Thoracic aorta (tissue), 2 donors: ENCODE results near the gene FIZ1. TPM values are rescaled to one million over a fixed set of nuclear protein-coding genes. Genes with fewer than 3 reads are reported as not detected.

Experiments used
- ATAC-seq: fragments of 150-250 bp; one replicate; pipeline ENCODE4 v1.8.0; 2017; ENCODE audit warnings: low read depth; ENCODE audit not compliant: insufficient number of reproducible peaks, low FRiP score
- DNase-seq: peaks from one replicate; pipeline ENCODE4 v3.0.0-alpha.2; 2020; ENCODE audit warnings: low spot score
- H3K27ac ChIP-seq, 2 donors: fragments of 200-600 bp; sonication (generic); 1 replicate in 1 of 2; 2 replicates in 1 of 2; pipeline ENCODE4 v1.5.1; 2016; ENCODE audit warnings: mild to moderate bottlenecking in 2 of 2, moderate library complexity in 2 of 2
- H3K27me3 ChIP-seq: fragments of 200-600 bp; sonication (generic); replicated peaks from 2 replicates; pipeline ENCODE4 v1.6.0; 2016; ENCODE audit warnings: mild to moderate bottlenecking; ENCODE audit not compliant: insufficient read depth
- H3K36me3 ChIP-seq: fragments of 200-600 bp; sonication (generic); one replicate; pipeline ENCODE4 v1.5.1; 2016
- H3K4me1 ChIP-seq, 2 donors: fragments of 200-600 bp; sonication (generic); 1 replicate in 1 of 2; 2 replicates in 1 of 2; pipeline versions ENCODE4 v1.5.1 to v1.6.0; 2016; ENCODE audit warnings: low read depth in 2 of 2, mild to moderate bottlenecking in 1 of 2; ENCODE audit not compliant: control insufficient read depth in 1 of 2
- H3K4me3 ChIP-seq: fragments of 200-600 bp; sonication (generic); 2 replicates; pipeline ENCODE4 v1.5.1; 2016; ENCODE audit warnings: mild to moderate bottlenecking
- H3K9me3 ChIP-seq: fragments of 200-600 bp; sonication (generic); 2 replicates; pipeline ENCODE4 v1.5.1; 2016
- total RNA-seq, 2 donors: library from RNA; depleted of rRNA; stranded (reverse); fragments of >200 nt; gene quantifications; one replicate each; pipeline versions ENCODE4 v1.1.0 to v1.2.3, GENCODE V29; 2016
- TF ChIP-seq, protein P1 (sequence below): fragments of 200-600 bp; sonication (generic); IDR thresholded peaks from one replicate; pipeline ENCODE4 v1.5.1; 2019; ENCODE audit warnings: antibody characterized with exemption

The FIZ1 gene
- total RNA-seq, 2 donors from 2014 or later, result 9.5 to 17.3 TPM

DNA sequence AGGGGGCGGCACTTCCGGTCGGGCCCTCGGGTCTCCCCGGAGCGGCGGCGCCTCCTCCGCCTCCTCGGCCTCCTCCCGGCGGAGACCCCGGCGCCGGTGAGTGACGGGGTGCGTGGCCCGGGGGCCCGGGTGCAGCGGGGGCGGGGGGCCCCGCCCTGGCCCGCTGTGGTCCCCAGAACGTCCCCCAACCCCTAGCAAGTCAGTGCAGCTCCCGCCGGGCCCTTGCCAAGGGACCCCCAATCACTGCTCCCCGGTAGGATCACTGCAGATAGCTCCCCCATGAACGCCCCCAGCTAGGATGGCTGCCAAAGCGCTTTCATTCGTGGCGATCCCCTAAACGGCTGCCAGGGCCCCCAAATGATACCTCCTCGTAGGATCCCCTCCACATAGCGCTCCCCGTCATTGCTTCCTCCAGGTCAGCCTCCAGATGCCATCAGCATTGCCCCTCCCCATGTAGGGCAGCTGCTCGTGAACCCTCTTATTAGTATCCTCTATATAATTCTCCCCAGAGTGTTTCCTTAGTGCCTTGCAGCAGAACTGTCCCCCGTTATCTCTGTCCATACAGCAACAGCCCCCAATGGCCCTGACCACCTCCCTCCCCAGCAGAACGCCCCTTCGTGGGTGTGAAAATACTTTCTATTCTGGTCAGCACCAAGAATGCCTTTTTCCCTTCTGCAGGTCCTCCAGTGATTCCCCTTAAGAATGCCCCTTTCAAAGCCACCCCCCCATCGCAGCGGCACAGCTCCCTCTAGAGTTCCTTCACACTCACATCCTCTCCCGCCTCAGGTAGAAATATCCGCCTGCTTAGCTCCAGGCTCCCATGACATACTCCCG, 6.5 kb upstream of the FIZ1 start, which contains the start of gene ZNF865:
Gene ZNF865, plus strand, starts transcription at position 11 of the 834 bp plus-strand sequence. CDS start 7,972 bp downstream, outside the sequence.
- peaks cover 17 to 31% of the 10 kb centered on the region in 2 donors for H3K4me1 ChIP-seq
- TF ChIP-seq, protein P1, sequence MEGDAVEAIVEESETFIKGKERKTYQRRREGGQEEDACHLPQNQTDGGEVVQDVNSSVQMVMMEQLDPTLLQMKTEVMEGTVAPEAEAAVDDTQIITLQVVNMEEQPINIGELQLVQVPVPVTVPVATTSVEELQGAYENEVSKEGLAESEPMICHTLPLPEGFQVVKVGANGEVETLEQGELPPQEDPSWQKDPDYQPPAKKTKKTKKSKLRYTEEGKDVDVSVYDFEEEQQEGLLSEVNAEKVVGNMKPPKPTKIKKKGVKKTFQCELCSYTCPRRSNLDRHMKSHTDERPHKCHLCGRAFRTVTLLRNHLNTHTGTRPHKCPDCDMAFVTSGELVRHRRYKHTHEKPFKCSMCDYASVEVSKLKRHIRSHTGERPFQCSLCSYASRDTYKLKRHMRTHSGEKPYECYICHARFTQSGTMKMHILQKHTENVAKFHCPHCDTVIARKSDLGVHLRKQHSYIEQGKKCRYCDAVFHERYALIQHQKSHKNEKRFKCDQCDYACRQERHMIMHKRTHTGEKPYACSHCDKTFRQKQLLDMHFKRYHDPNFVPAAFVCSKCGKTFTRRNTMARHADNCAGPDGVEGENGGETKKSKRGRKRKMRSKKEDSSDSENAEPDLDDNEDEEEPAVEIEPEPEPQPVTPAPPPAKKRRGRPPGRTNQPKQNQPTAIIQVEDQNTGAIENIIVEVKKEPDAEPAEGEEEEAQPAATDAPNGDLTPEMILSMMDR, result peak; percentile 53
- H3K27me3 ChIP-seq, result no peaks in the 10 kb centered on the region
- H3K36me3 ChIP-seq, result peaks cover 8% of the 10 kb centered on the region
- DNase-seq (no peak), ATAC-seq (peak; percentile 46)
- no peaks in the 10 kb centered on the region for H3K9me3 ChIP-seq
- H3K27ac ChIP-seq, result peak within 1 kb of the TSS; percentile 94
- H3K4me3 ChIP-seq, result peak within 1 kb of the TSS; percentile 88

DNA sequence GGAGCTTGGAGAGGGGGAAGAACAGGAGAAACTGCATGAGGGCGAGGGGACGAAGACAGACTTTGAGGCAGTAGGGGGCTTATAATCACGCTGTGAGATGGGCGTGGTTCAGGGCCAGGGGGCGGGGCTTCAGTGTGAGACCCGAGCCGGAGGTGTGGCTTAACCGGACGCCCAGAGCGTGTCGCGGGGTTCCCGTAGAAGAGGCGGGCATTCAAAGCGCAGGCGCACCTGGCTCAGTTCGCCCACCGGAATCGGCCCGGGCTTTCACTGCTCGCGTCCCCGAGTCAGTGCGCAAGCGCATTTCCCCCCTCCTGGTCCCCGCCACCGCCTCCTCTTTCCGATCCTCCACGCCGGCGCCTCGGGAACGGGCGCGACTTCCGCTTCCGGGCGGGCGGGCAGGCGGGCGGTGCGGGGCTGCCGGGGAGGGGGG, 5.9 kb upstream of the FIZ1 start:
- peak overlapping the region; percentile 88 for H3K4me3 ChIP-seq
- ATAC-seq (peak; percentile 68), DNase-seq (peak; percentile 91)
- H3K27ac ChIP-seq, result peak overlapping the region; percentile 94
- H3K9me3 ChIP-seq, result no peaks in the 10 kb centered on the region
- no peaks in the 10 kb centered on the region for H3K27me3 ChIP-seq
- TF ChIP-seq, protein P1, result no peak
- H3K4me1 ChIP-seq, result peaks cover 17 to 34% of the 10 kb centered on the region in 2 donors
- peaks cover 8% of the 10 kb centered on the region for H3K36me3 ChIP-seq

DNA sequence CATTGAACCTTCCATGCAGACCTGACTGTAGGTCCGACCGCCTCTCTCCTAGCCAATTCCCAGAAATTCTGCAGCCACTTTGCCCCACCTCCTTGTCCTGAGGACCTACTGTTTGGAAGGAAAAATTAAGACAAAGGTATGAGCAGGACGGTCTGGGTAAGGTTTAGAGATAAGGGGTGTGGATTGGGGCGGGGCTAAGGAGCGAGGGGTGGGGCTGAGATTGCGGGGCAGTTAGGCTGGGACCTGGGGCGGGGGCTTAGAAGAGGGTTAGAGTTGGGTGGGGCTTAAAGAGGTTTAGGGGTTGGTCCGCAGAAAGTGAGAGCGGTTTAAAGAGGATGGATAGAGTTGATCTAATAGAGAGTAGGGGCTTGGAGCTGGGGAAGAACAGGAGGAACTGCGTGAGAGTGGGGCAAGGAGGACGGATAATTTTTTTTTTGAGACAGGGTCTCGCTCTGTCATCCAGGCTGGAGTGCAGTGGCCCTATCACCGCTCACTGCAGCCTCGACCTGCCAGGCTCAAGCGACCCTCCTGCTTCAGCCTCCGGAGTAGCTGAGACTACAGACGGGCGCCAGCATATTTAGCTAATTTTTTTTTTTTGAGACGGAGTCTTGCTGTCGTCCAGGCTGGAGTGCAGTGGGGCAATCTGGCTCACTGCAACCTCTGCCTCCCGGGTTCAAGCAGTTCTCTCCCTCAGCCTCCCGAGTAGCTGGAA, 4.4 kb upstream of the FIZ1 start:
- Histone ChIP-seq H3K4me1 (peaks cover 17 to 36% of the 10 kb centered on the region in 2 donors), H3K9me3 (no peaks in the 10 kb centered on the region), H3K27ac (peak overlapping the region in 1 of 2 donors; percentile 94), H3K4me3 (peak overlapping the region; percentile 88), H3K36me3 (no peaks in the 10 kb centered on the region), H3K27me3 (no peaks in the 10 kb centered on the region)
- DNase-seq (no peak), ATAC-seq (no peak)
- TF ChIP-seq, protein P1, result no peak

DNA sequence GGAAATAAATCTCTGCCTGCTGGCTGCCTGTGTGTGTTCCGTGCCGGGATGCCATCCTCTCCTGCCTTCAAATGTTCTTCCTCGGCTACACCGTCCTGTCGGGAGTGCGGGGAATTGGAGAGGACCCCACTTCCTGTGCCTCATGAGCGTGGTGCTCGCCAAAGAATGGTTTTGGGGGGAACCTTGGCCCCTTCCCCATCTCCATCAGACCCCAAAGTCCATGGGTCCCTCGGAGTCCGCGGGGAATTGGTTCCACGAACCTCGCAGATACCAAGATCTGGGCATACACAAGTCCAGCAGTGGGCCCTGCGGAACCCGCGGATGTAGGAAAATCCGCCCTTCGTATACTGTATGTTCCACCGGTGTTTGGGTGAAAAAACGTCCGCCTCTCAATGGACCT, 3.8 kb upstream of the FIZ1 start:
- DNase-seq, result no peak
- H3K9me3 ChIP-seq, result no peaks in the 10 kb centered on the region
- H3K36me3 ChIP-seq, result no peaks in the 10 kb centered on the region
- H3K4me1 ChIP-seq, result peaks cover 17 to 42% of the 10 kb centered on the region in 2 donors
- TF ChIP-seq, protein P1, result no peak
- H3K4me3 ChIP-seq, result no peak overlapping the region
- H3K27me3 ChIP-seq, result no peaks in the 10 kb centered on the region
- H3K27ac ChIP-seq, result no peak overlapping the region
- no peak for ATAC-seq
